GM18505 (cell line): ENCODE measurements around the gene RNH1.
A peak's percentile ranks its signal among the peaks of the same experiment; 100 is the strongest.

Experiments used
- ATAC-seq: cut with Tn5 transposase; IDR thresholded peaks from one replicate; pipeline ENCODE4 v1.9.1; 2021; ENCODE audit not compliant: unreplicated experiment
- POLR2A ChIP-seq: IDR thresholded peaks from 4 replicates; pipeline ENCODE4 v1.6.1; 2011; ENCODE audit warnings: borderline replicate concordance; ENCODE audit not compliant: insufficient read depth, insufficient read length; ENCODE audit errors: extremely low read depth

Gene RNH1

DNA sequence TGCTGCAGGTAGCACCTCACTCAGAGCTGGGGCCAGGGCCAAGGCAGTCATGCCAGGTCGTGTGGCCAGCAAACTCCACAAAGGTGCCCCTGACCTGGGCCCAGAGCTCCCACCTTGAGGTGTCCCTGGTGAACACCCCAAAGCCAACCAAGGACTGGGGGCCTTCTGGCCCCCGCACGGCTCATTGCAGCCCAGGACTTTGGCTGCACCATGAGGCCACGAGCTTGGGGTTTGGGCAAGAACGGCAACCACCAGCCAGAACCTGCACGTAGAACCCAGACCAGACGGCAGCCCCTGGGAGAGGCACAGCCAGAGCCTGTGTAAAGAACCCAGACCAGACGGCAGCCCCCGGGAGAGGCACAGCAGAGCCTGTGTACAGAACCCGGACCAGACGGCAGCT is 38.1 kb upstream of the RNH1 start:
- no peak for TF ChIP-seq POLR2A
- ATAC-seq: no peak

DNA sequence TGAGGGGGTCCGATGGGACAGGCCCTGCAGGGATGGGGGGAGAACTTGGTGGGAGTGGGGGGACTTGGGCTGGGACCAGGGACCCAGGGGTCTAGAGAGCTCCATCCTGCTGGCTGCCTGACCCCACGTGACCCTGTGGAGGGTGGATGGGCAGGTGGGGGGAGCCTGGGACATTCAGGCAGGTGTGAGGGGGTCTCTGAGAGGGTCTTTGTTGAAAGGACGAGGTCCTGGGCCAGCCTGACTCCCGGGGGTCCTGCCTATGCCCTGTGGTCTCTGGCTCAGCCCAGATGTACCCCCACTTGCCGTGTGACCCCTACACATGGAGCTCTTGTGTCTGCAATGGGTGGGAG is 37.8 kb upstream of the RNH1 start:
- ATAC-seq: no peak

DNA sequence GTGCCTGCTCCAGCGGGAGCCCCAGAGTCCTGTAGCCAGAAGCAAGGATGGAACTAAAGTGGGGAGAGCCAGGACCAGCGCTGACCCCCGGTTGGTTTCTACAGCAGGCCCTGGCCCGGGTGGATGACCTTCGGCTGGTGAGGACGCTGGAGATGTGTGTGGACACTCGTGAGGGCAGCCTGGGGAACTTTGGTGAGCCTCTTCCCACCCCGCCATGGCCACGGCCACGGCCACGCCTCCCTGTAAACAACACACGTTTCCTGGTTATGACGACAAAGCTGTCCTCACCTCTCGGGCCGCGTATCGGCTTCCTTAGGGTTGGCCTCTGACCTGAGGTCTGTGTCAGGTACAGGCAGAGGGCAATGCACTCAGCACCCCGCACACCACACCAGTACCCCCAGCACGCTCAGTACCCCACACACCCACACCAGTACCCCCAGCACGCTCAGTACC is 34.4 kb upstream of the RNH1 start:
- ATAC-seq: no peak
- no peak for TF ChIP-seq POLR2A

More for the DNA sequence above, 37.8 kb upstream of the RNH1 start:
- TF ChIP-seq POLR2A: no peak

DNA sequence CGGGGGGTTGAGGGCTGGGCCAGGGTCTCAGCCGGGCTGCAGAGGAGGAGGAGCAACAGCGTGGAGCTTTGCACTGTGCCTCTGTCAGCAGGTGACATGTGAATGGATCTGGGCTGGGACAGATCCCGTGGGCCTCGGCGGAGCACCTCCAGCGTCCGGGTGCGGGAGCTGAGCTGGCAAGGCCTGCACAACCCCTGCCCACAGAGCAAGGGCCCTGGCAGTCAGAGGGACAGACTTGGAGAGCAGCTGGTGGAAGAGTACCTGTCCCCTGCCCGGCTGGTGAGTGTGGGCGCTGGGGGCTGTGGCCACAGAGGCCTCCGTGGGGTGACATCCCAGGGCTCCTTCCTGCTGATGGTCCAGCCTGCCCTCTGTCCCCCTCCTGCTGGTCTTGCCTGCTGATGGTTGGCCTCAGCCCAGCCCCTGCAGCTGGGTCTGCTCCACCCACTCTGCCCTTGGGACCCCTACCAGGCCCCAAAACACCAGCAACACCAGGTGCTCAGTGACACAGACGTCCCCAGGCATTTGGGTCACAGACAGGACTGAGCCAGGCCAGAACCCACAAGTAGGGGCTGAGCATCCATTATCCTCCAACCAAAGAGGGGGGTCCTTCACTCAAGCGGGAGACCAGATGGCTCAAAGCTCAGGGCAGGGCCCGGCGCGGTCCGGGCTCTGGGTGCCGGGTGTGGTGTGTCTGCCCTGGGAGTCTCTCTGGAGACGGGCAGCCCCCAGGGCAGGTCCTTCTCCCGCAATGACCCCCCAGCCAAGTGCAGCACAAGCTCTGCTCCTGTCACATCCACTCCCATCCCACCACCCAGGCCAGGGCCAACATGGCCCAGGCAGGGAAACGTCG is 33.8 kb upstream of the RNH1 start:
- no peak for ATAC-seq
- no peak for TF ChIP-seq POLR2A

DNA sequence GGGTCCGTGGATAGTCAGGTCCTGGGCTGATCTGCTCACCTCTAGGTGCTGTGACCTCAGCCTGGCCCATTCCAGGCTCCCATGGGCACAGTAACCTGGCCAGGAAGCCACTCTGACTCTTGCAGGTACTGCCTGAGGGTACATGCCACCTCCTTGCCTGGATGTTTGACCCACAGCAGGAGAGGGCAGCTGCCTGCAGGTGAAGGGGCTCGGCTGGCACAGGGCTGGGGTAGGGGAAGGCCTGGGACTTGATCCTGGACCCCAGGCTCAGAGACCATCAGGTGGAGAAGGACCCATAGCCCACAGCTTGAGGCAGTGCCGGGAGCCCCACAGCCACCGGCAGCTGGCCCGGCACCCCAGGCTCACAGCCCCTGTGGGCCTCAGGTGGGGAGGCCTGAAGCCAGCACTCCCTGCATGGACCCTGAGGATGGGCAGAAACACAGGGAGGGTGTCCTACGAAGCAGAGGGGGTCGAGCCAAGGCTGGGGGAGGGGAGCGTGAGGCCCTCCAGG is 33.0 kb upstream of the RNH1 start:
- no peak for TF ChIP-seq POLR2A
- ATAC-seq: no peak

DNA sequence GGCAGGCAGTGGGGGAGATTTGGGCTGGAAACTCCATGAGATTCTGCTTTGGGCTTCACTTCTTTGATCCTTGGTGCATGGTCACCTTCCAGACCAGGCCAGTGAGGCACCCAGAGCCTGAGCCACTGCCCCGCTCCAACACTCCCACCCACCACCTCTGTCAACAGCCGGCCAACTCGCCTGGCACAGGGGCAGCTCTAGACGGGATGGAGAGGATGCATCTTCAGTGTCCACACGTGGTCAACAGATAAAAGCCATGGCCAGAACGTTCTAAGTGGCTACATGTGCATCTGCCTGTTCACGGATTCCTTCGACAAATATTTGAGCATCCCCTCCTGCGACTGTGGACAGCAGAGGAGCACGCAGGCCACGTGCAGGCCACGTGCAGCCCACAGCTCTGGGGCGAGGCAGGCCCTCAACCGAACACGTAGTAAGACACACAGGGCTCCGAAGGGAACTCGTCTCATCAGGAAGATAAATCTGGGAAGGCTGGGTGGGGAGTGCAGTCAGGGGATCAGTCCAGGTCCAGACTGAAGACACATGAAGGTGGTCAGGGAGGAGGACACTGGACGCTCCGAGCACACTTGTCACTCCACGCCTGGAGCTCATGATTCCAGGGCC is 31.5 kb upstream of the RNH1 start:
- TF ChIP-seq POLR2A: no peak
- no peak for ATAC-seq

DNA sequence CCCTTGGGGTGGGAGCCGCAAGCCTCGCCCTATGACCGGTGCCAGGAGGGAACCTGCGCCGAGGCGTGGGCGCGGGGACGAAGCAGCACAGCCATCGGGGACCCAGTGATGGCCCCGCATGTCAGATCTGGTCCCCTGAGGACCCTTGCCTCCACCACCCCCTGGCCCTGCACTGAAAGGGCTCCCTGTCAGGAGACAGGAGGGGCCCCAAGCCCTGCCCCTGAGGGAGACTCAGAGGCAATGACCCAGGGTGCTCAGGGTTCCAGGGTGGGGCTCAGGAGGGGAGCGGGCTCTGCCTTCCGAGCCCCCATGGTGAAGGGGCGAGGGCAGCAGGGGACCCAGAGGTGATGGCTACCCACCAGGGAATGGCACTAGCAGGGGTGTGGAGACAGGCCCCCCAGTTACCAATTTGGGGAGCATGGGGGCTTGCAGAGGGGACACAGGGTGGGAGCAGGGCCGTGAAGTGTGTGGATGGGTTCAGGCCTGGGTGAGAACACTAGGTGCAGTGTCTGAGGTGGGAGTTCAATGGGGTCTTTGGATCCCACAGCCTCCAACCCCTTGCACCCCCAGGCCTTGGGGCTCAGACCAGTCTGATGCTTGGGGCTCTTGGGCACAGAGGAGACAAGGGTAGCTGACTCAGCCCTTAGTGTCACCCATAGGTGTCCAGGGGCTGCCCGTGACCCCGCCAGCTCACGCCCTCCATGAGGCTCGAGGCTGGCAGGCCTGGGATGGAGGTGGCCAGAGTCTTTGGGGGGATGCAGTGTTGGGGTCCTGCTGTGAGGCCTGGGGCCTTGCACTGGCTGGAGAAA is 30.8 kb upstream of the RNH1 start:
- no peak for TF ChIP-seq POLR2A
- peak; percentile 0 for ATAC-seq

DNA sequence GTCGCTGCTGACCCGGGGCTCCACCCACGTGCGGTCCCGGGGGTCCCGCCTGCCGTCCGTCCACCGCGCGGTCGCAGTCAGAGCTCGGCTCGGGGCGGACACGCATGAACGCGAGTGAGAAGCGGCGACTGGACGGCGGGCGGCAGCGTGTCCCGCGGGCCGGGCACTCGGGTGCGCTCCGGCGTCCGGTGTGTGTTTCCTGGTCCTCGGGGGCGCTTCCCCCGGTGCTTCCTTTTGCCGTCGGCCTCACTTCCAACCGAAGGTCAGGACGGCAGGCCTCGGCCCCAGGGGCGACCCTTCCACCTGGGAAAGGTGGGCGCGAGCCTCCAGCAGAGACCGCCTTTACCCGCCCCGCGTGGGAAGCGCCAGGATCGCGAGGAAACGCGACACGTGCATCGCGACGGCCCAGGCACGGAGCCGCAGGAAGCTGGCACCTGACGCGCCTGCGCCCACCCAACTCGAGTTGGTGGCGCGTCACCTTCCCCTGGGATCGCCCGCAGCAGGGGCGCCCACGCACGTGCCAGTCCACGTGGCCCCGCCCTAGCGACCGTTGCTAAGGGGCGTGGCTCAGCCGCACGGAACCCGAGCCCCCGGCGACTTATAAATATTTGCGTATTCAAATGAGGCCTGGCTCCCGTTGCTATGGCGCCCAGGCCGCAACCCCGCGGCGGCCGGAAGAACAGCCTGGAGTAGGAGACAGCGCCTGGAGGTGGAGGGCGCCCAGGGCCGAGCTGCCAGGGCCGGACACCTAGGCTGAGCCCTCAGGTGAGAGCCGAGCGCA is 30.0 kb upstream of the RNH1 start, which contains the start of gene LRRC56:
TSS of gene LRRC56 (plus strand) at position 687 of the 781 bp plus-strand sequence. CDS start 3,158 bp downstream, outside the sequence.
- peak; percentile 40 for ATAC-seq
- peak; percentile 61 for TF ChIP-seq POLR2A

DNA sequence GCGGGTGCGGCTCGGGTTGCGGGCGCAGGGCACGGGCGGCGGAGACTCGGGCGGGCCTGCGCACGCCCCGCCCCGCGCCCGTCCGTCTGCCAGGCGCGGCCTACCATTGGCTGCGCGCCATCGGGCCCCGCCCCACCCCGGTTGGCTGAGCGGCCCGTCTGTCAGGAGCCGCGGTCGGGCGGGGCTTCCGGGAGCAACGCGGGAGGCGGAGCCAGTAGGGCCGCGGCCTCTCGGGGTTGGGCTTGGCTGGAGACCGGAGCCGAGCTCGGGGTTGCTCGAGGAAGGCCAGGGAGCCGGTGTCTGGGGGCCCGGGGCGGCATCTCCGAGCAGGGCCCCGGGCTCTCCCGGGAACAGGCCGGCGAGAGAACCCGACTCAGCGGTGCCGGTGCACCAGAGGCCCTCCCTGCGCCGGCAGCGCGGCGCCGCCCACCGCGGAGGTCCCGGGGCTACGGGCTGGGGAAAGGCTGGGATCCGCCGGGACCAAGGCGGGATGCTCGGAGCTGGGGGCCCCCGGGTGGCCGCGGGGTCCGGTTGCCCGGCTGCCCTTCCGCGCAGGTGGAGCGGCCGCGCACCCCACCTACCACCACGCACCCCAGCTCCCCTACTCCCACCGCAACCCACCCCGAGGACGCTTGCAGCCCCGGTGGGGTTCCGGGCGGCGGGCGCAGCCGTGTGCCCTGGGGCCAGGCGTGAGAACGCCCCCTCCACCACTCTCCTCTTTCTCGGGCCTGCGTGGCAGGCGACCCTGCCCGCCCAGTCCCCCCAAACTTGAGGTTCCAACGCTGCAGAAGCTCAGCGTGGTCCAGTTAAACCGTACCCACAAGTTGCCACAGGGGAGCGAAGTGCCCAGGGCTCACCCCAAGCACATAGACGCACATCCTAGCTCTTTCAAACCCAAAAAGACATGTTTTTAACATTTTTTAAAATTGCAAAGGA is 28.7 kb upstream of the RNH1 start, which contains the start of gene HRAS:
TSS of gene HRAS (minus strand) at position 58 of the 936 bp plus-strand sequence.
- TF ChIP-seq POLR2A: peak; percentile 75
- ATAC-seq: peak; percentile 70

DNA sequence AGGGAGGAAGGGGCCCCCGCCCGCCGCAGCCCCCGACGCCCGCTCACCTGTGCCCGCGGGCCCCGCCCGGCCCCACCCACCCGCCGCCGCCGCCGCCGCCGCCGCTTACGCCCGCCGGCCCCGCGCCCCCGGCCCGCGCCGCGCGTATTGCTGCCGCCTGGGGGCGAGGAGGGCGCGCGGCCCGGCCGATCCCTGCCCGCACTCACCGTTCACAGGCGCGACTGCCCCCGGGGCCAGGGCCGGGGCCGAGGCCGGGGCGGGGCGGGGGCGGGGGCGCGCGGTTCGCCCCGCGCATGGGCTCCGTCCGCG is 28.1 kb upstream of the RNH1 start:
- TF ChIP-seq POLR2A: no peak
- no peak for ATAC-seq

DNA sequence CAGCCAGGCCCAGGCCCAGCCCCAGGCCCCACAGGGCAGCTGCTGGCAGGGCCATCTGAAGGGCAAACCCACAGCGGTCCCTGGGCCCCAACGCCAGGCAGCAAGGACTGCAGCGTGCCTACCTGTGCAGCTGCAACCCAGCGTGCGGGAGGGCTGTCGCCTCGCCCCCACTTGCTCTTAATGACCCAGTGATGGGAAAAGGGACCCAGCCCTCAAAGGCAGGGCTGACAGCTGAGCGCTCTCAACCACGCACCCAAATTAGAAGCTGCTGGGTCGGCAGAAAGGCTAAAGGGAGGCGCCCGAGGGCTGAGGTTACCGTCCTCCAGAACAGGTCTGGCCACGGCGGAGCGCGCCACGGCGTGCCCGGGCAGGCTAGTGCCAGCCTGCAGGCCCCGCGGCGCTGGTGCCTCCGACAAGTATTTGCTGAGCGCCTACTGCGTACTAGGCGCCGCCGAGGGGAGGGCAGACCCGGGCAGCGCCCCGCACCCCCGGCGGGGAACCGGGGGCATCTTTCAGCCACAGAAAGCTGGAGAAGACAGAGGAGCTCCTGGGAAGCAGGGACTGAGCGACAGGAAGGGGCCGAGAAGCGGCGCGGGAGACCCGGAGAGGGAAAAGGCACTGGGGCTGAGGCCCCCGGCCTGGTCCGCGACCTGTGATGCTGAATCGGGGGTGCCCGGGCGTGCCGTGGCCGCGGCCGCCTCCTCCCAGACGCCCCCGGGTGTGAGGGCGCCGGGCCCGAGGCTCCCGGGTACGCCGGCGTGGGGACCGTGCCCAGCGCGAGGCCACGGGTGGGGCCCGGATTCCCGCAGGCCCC is 27.6 kb upstream of the RNH1 start:
- TF ChIP-seq POLR2A: no peak
- no peak for ATAC-seq
